HCT116 (cell line): ENCODE data around the gene SCUBE2. TPM values are rescaled to one million over a fixed set of nuclear protein-coding genes. Genes with fewer than 3 reads are reported as not detected.
"Not testable (repeated sequence)": the region's sequence is repeated elsewhere in the genome, so short reads cannot be mapped to it uniquely, and the experiment has no call there.

Source experiments
- ATAC-seq: fragments of 200-7000 bp; cut with Tn5 transposase; 2 replicates; pipeline ENCODE4 v1.9.1; 2020; ENCODE audit warnings: mild to moderate bottlenecking, moderate library complexity
- BruUV-seq: library from RNA; stranded (reverse); fragments of 400-500 nt; replicated peaks from 2 replicates; lab custom pipeline; 2021; lab: Mats Ljungman, UMichigan
- CTCF ChIA-PET: fragments of 300-600 bp; sonication (Branson Sonifier 250); formaldehyde crosslinking; loops from one replicate; lab custom pipeline; 2021; ENCODE audit warnings: antibody characterized with exemption; lab: Charles Lee
- POLR2A ChIA-PET: fragments of 300-600, 350-600 bp; sonication (Branson Sonifier 250); formaldehyde crosslinking; loops from one replicate; lab custom pipeline; 2021; ENCODE audit warnings: antibody characterized with exemption; lab: Charles Lee
- RAD21 ChIA-PET, 2 experiments: fragments of 300-600 bp; sonication (Branson Sonifier 250); formaldehyde crosslinking; loops; one replicate each; lab custom pipeline; 2023; ENCODE audit warnings: low total read pairs in 2 of 2; ENCODE audit not compliant: uncharacterized antibody in 2 of 2, unreplicated experiment in 2 of 2, low non-redundant PET in 1 of 2; lab: Charles Lee
- DNase-seq: peaks from one replicate; pipeline ENCODE4 v3.0.0-alpha.2; 2010; ENCODE audit warnings: low read depth, low spot score
- H2AFZ ChIP-seq: fragments of 200-600 bp; shearing (Covaris generic), sonication (generic); 2 replicates; pipeline ENCODE4 v1.6.1; 2017; ENCODE audit warnings: low read depth, mixed run types, mixed read lengths, antibody characterized with exemption, low read length; ENCODE audit not compliant: poor library complexity, severe bottlenecking
- H3K27ac ChIP-seq: 2 replicates; pipeline ENCODE4 v1.5.1; 2012; ENCODE audit warnings: low read depth, low read length
- H3K27me3 ChIP-seq: fragments of 200-600 bp; sonication (generic); 2 replicates; pipeline ENCODE4 v1.6.1; 2016; ENCODE audit warnings: mixed run types, low read length, mixed read lengths; ENCODE audit not compliant: insufficient read depth
- H3K36me3 ChIP-seq, 2 experiments: fragments of 200-500 bp in 1 of 2; fragments of 200-600 bp in 1 of 2; sonication (Bioruptor generic) in 1 of 2; sonication (generic) in 1 of 2; 2 replicates each; pipeline versions ENCODE4 v1.5.1 to v1.6.1; 2014 to 2016; ENCODE audit warnings: low read length in 2 of 2, inconsistent platforms in 1 of 2, mixed read lengths in 1 of 2, mixed run types in 1 of 2; ENCODE audit not compliant: insufficient read depth in 2 of 2, control insufficient read depth in 1 of 2
- H3K4me1 ChIP-seq, 2 experiments: fragments of 200-600 bp in 1 of 2; sonication (generic) in 1 of 2; 2 replicates each; pipeline versions ENCODE4 v1.5.1 to v1.6.1; 2012 to 2017; ENCODE audit warnings: low read length in 2 of 2, inconsistent platforms in 1 of 2, mild to moderate bottlenecking in 1 of 2, mixed read lengths in 1 of 2, mixed run types in 1 of 2, moderate library complexity in 1 of 2; ENCODE audit not compliant: insufficient read depth in 2 of 2, control insufficient read depth in 1 of 2
- H3K4me2 ChIP-seq: fragments of 200-600 bp; sonication (generic); 2 replicates; pipeline ENCODE4 v1.6.1; 2017; ENCODE audit warnings: mixed run types, low read length, mixed read lengths
- H3K4me3 ChIP-seq, 2 experiments: fragments of 200-600 bp in 1 of 2; sonication (generic) in 1 of 2; replicated peaks in 1 of 2; 2 replicates each; pipeline ENCODE4 v1.5.1; 2011 to 2016; ENCODE audit warnings: low read length in 2 of 2, control low read depth in 1 of 2, low read depth in 1 of 2, mild to moderate bottlenecking in 1 of 2, mixed read lengths in 1 of 2, mixed run types in 1 of 2
- H3K79me2 ChIP-seq: fragments of 200-600 bp; sonication (generic); 2 replicates; pipeline ENCODE4 v1.6.1; 2017; ENCODE audit warnings: mild to moderate bottlenecking, mixed run types, low read length, moderate library complexity, mixed read lengths; ENCODE audit not compliant: insufficient read depth
- H3K9ac ChIP-seq: fragments of 200-600 bp; sonication (generic); 2 replicates; pipeline ENCODE4 v1.6.1; 2016; ENCODE audit warnings: low read length, mixed read lengths
- H3K9me2 ChIP-seq: fragments of 200-600 bp; sonication (generic), shearing (Covaris generic); 2 replicates; pipeline ENCODE4 v1.6.1; 2017; ENCODE audit warnings: mixed run types, mild to moderate bottlenecking, moderate library complexity; ENCODE audit not compliant: insufficient read depth
- H3K9me3 ChIP-seq, 2 experiments: fragments of 200-500 bp in 1 of 2; fragments of 200-600 bp in 1 of 2; sonication (Bioruptor generic) in 1 of 2; sonication (generic) in 1 of 2; 2 replicates each; pipeline ENCODE4 v1.6.1; 2014 to 2017; ENCODE audit warnings: low read length in 2 of 2, mixed read lengths in 2 of 2, inconsistent platforms in 1 of 2, low read depth in 1 of 2, mild to moderate bottlenecking in 1 of 2, mixed run types in 1 of 2, moderate library complexity in 1 of 2; ENCODE audit not compliant: control insufficient read depth in 1 of 2, insufficient read depth in 1 of 2
- H4K20me1 ChIP-seq: fragments of 200-600 bp; sonication (generic), shearing (Covaris generic); 2 replicates; pipeline ENCODE4 v1.6.1; 2017; ENCODE audit warnings: mixed run types, mild to moderate bottlenecking, moderate library complexity; ENCODE audit not compliant: insufficient read depth
- EZH2 ChIP-seq: fragments of 200-600 bp; sonication (generic); IDR thresholded peaks from 2 replicates; pipeline ENCODE4 v1.6.1; 2017; ENCODE audit warnings: antibody characterized with exemption, mixed run types
- FOSL1 ChIP-seq: IDR thresholded peaks from 2 replicates; pipeline ENCODE4 v1.6.1; 2012; ENCODE audit warnings: low read depth
- JUND ChIP-seq: IDR thresholded peaks from 2 replicates; pipeline ENCODE4 v1.6.1; 2012
- POLR2AphosphoS5 ChIP-seq: IDR thresholded peaks from 2 replicates; pipeline ENCODE4 v1.6.1; 2011; ENCODE audit warnings: mild to moderate bottlenecking, low read depth, low read length, moderate library complexity
- REST ChIP-seq: IDR thresholded peaks from 2 replicates; pipeline ENCODE4 v1.6.1; 2012; ENCODE audit warnings: low read depth
- YY1 ChIP-seq: IDR thresholded peaks from 2 replicates; pipeline ENCODE4 v1.6.1; 2011; ENCODE audit warnings: low read length, low read depth, moderate library complexity, mild to moderate bottlenecking; ENCODE audit not compliant: insufficient replicate concordance; ENCODE audit errors: extremely low read depth
- ZNF274 ChIP-seq: fragments of 200-500 bp; sonication (Bioruptor generic); IDR thresholded peaks from 2 replicates; pipeline ENCODE4 v1.6.1; 2014; ENCODE audit warnings: mild to moderate bottlenecking, low read depth, low read length, inconsistent platforms
- intact Hi-C: fragments of 100-400 bp; cut with micrococcal nuclease; formaldehyde crosslinking; loops from 2 replicates; pipeline ENCODE4 v1.10.0; 2022
- total RNA-seq: library from RNA; stranded (reverse); gene quantifications from one replicate; pipeline ENCODE4 v1.2.1, GENCODE V29; 2021; ENCODE audit not compliant: unreplicated experiment
- TF ChIP-seq, protein P1 (sequence below): IDR thresholded peaks from 2 replicates; pipeline ENCODE4 v1.6.1; 2012
- TF ChIP-seq, protein P2 (sequence below), 3 experiments: fragments of 200-600 bp in 1 of 3; sonication (generic) in 1 of 3; IDR thresholded peaks in 2 of 3; conservative IDR thresholded peaks in 1 of 3; 2 replicates each; pipeline ENCODE4 v1.5.1; 2012 to 2017; ENCODE audit warnings: low read depth in 2 of 3, low read length in 2 of 3, antibody characterized with exemption in 1 of 3, borderline replicate concordance in 1 of 3, control low read depth in 1 of 3, mild to moderate bottlenecking in 1 of 3, mixed read lengths in 1 of 3, mixed run types in 1 of 3, moderate library complexity in 1 of 3; ENCODE audit not compliant: insufficient read depth in 1 of 3

The SCUBE2 gene
- total RNA-seq, 1 experiment from 2014 or later, result 1.3 TPM

GRCh38 chr11:8987446-8987845, 104.0 kb downstream of the SCUBE2 start:
- H3K27ac ChIP-seq, result no peak overlapping the region
- intact Hi-C loops, result no loop called here
- no peak for DNase-seq
- RAD21 ChIA-PET, result no interaction called here
- H3K27me3 ChIP-seq, result no peaks in the 10 kb centered on the region
- no peaks in the 10 kb centered on the region for H3K9me2 ChIP-seq
- H3K4me2 ChIP-seq, result no peak overlapping the region
- no peaks in the 10 kb centered on the region for H3K79me2 ChIP-seq
- H3K9me3 ChIP-seq, result no peaks in the 10 kb centered on the region
- TF ChIP-seq ZNF274 (no peak), FOSL1 (no peak), REST (no peak), POLR2AphosphoS5 (no peak), YY1 (no peak), JUND (no peak), EZH2 (no peak)
- TF ChIP-seq, protein P1, sequence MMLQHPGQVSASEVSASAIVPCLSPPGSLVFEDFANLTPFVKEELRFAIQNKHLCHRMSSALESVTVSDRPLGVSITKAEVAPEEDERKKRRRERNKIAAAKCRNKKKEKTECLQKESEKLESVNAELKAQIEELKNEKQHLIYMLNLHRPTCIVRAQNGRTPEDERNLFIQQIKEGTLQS, result no peak
- TF ChIP-seq, protein P2, sequence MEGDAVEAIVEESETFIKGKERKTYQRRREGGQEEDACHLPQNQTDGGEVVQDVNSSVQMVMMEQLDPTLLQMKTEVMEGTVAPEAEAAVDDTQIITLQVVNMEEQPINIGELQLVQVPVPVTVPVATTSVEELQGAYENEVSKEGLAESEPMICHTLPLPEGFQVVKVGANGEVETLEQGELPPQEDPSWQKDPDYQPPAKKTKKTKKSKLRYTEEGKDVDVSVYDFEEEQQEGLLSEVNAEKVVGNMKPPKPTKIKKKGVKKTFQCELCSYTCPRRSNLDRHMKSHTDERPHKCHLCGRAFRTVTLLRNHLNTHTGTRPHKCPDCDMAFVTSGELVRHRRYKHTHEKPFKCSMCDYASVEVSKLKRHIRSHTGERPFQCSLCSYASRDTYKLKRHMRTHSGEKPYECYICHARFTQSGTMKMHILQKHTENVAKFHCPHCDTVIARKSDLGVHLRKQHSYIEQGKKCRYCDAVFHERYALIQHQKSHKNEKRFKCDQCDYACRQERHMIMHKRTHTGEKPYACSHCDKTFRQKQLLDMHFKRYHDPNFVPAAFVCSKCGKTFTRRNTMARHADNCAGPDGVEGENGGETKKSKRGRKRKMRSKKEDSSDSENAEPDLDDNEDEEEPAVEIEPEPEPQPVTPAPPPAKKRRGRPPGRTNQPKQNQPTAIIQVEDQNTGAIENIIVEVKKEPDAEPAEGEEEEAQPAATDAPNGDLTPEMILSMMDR (IDR thresholded peaks at IDR 0.05 in 2 of 3, conservative IDR thresholded peaks at IDR 0.05 in 1 of 3; ENCODE audit: borderline replicate concordance in 1 of 3, insufficient read depth in 1 of 3, low read depth in 2 of 3, low read length in 2 of 3), result no peak
- H3K36me3 ChIP-seq, result no peaks in the 10 kb centered on the region
- H4K20me1 ChIP-seq, result no peaks in the 10 kb centered on the region
- H3K4me1 ChIP-seq, result peaks cover 0 to 12% of the 10 kb centered on the region in 2 experiments; a peak in 2 of 4 replicates
- no peak overlapping the region for H2AFZ ChIP-seq
- H3K4me3 ChIP-seq, result no peak overlapping the region
- no peak overlapping the region for H3K9ac ChIP-seq
- CTCF ChIA-PET, result interaction anchor here (1.5 kb wide), 1 partner anchor 19 kb away, joined by 3 read pairs; no protein-coding TSS in a partner anchor
- POLR2A ChIA-PET, result no interaction called here
- BruUV-seq, result no TSS peak
- ATAC-seq, result no peak

GRCh38 chr11:8986772-8987171, 104.6 kb downstream of the SCUBE2 start:
- H3K79me2 ChIP-seq, CTCF ChIA-PET, H3K9ac ChIP-seq, H2AFZ ChIP-seq, H3K9me3 ChIP-seq, H3K27me3 ChIP-seq, H3K27ac ChIP-seq, H3K36me3 ChIP-seq, DNase-seq, POLR2A ChIA-PET, BruUV-seq, H3K4me2 ChIP-seq, H3K4me3 ChIP-seq, RAD21 ChIA-PET, H3K9me2 ChIP-seq, intact Hi-C loops, ATAC-seq, H4K20me1 ChIP-seq: not testable (repeated sequence)
- H3K4me1 ChIP-seq, result peaks cover 0 to 12% of the 10 kb centered on the region in 2 experiments; a peak in 2 of 4 replicates
